Measurements from ENCODE around the gene PKIB.

- no peak for TF ChIP-seq EZH2phosphoT487 (IDR thresholded peaks at IDR 0.05; ENCODE audit: low read length)
- no peak for TF ChIP-seq EZH2 (optimal IDR thresholded peaks at IDR 0.05; ENCODE audit: low read depth, low read length)
Measured at GRCh38 chr6:122747573-122747972, 137.4 kb downstream of the PKIB start.
